GM12891 (cell line): ENCODE data around the gene ZNF813.

Source experiments
- PAX5 ChIP-seq: IDR thresholded peaks from 2 replicates; pipeline ENCODE4 v1.6.1; 2011; ENCODE audit warnings: low read length, moderate library complexity, mild to moderate bottlenecking; ENCODE audit not compliant: insufficient read depth, severe bottlenecking
- POLR2A ChIP-seq: IDR thresholded peaks from 2 replicates; pipeline ENCODE4 v1.6.1; 2011; ENCODE audit warnings: low read depth, low read length, control low read depth
- POLR2AphosphoS5 ChIP-seq: IDR thresholded peaks from 2 replicates; pipeline ENCODE4 v1.6.1; 2011; ENCODE audit warnings: low read depth, low read length, control low read depth
- SPI1 ChIP-seq: IDR thresholded peaks from 2 replicates; pipeline ENCODE4 v1.6.1; 2011; ENCODE audit warnings: low read depth, low read length, control low read depth
- TAF1 ChIP-seq: IDR thresholded peaks from 2 replicates; pipeline ENCODE4 v1.6.1; 2011; ENCODE audit warnings: low read depth, low read length, control low read depth

- TF ChIP-seq POLR2AphosphoS5 (no peak), PAX5 (no peak), POLR2A (no peak), TAF1 (no peak), SPI1 (no peak)
Observed at GRCh38 chr19:53422551-53422950, 45.0 kb upstream of the ZNF813 start.
